HG02885 (cell line): Measurements from ENCODE around the gene APBA2.

Source experiments
- ATAC-seq: cut with Tn5 transposase; IDR thresholded peaks from one replicate; pipeline ENCODE4 v1.9.1; 2021; ENCODE audit warnings: mild to moderate bottlenecking; ENCODE audit not compliant: unreplicated experiment, poor library complexity

Gene APBA2

GRCh38 chr15:29064731-29065130, 179.0 kb downstream of the APBA2 start:
- no peak for ATAC-seq

DNA sequence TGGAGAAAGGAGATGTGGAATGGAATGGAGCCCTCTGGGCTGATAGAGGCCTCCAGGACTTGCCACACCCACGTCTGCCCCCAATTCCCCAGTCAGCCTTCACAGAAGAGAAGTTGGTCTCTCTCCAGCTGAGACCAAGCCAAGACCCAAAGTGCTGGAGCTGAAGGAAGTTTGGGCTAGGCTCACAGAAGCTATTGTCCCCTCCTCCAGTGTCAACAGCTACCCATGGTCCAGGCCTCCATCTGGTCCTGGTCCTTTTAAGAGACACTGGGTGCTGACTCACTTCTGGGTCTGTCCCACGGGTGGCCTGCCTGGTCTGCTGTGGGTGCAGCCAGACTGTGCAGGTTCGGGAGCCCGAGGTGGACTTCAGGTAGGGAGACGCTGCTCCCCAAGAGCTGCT, 179.8 kb downstream of the APBA2 start:
- ATAC-seq, result no peak

- ATAC-seq, result no peak
These were observed 180.5 kb downstream of the APBA2 start for GRCh38 chr15:29066310-29066709.

- no peak for ATAC-seq
These were observed 181.1 kb downstream of the APBA2 start for GRCh38 chr15:29066838-29067237.

GRCh38 chr15:29067949-29068348, 182.2 kb downstream of the APBA2 start:
- ATAC-seq, result no peak

GRCh38 chr15:29070471-29071231, 184.9 kb downstream of the APBA2 start:
- no peak for ATAC-seq

- no peak for ATAC-seq
These were observed 185.6 kb downstream of the APBA2 start for GRCh38 chr15:29071232-29071881.

GRCh38 chr15:29071882-29072273, 186.1 kb downstream of the APBA2 start:
- no peak for ATAC-seq

DNA sequence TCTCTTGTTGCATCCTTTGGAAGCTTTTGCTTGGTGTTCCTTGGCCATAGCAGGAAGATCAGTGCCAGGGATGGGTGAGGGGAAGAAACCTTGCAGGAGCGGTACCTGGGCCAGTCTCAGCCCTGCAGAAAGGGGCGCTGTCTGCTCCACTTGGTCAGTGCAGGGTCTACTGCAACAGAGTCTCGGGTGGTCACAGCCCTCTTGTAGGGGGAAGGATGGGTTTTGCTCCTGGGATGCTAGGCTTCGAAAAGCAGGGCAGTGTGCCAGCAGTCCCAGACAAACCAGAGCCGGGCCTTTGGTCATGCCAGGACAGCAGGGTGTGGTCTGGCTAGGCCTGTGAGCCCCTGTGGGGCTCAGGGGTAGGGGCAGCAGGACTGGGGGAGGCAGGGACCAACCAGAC, 186.7 kb downstream of the APBA2 start:
- no peak for ATAC-seq

DNA sequence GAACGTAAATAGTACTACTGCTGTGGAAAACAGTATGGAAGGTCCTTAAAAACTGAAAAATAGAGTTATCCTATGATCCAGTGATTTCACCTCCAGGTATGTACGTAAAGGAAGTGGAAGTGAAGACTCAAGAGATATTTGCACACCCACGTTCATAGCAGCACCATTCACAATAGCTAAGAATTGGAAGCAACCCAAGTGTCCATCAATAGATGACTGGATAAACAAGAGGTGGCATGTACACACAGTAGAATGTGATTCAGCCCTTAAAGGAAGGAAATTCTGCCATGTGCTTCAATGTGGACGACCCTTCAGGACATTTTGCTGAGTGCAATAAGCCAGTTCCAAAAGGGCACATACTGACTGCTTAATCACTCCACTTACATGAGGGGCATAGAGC, 188.3 kb downstream of the APBA2 start:
- no peak for ATAC-seq

DNA sequence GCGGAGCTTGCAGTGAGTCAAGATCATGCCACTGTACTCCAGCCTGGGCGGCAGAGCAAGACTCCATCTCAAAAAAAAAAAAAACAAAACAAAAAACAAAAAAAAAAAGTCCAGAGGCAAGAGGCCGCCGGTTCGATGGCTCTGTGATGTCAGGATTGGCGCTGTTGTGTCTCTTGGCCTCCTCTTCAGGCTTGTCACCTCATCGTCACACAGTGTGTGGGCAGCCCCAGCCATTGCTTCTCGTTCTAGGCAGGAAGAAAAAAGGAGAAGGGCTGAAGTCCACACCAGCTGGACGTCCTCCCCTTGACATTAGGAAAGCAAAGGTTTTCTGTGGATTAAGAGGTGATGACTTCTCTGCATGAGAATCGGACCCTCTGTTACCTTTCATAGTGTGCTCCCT, 192.8 kb downstream of the APBA2 start:
- no peak for ATAC-seq

DNA sequence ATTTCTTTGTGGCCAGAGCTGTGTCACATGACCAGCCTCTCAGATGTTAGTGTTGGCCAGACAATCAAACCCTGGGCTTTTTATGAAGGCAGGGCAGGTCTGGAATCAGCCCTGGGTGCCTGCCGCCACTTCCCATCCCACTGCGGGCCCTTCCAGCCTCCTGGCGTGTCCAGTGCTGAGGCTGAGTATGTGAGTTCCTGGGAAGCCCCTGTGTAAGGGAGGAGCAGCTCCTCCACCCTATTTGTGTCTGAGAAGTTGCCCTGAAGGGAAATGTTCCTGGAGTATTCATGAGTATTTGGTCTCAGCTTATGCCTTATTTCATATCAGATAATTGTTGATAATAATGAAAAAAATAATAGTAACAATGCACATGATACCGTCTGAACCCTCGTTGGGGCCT, 193.7 kb downstream of the APBA2 start:
- ATAC-seq, result no peak

DNA sequence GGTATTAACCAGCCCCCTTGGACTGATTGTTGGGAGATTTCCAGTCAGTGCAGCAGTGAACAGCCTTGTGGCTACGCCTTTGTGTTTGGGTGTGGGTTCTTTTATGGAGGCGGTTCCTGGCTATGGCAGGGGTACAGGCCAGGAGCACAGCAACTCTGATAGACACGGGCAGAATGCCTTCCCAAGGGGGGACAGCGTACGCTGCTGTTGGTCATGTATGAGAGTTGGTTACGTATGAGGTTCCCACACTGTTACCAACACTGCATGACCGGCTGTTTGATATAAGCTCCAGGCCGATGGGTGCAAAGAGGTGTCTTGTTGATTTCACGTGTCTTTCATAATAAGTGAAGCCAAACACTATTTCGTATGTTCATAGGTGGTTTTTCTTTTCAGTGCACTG, 196.0 kb downstream of the APBA2 start:
- no peak for ATAC-seq

- no peak for ATAC-seq
These were observed 197.4 kb downstream of the APBA2 start for GRCh38 chr15:29083161-29083560.

DNA sequence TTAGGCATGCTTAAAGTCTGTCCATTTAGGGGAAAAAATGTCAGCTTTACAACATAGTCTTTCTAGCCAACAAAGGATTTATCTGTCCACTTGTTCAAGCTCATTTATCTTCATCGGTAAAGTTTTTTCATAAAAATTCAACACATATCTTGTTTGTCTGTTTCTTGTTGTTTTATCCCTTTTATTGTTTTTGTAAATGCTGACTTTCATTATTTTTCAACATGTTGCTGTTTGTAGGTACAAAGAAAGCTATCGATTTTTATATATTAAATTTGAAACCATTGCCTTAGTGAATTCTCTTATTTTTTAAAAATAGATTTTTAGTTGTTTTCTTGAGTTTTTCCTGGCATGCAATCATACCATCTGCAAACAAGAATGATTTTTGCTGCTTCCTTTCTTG, 198.1 kb downstream of the APBA2 start:
- no peak for ATAC-seq

DNA sequence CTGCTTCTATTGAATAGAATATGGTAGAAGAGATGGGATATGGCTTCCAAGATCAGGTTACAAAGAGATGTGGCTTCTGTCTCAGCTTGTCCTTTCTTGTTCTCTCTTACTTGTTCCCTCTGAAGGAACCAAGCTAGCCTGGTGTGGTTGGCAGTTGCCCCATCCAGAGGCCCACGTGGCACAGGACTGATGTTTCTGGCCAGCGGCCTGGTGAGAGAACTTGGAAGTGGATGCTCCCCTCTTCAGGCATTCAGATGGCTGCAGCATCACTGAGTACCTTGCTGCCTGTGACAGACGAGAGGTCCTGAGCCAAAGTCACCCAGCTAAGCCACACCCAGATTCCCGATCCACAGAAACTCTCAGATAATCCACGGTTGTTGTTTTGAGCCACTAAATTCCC, 200.2 kb downstream of the APBA2 start:
- no peak for ATAC-seq

DNA sequence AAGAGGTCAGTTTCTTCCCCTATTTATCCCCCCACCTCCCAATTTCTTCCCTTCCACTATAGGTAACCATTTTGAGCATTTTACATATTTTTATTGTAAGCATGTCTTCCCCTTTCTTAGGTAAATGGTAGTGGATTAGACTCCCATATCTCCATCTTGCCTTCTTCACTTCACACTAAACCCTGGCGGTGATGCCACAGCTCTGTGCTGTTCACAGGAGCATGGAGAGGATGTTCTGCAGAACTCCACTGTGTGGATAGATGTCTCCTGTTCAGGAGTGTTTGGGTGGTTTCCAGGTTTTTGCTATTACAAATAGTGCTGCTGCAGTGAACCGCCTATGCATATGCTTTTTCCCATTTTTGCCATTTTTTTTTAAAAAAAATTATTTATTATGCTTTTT, 201.1 kb downstream of the APBA2 start:
- no peak for ATAC-seq

GRCh38 chr15:29087521-29088285, 201.9 kb downstream of the APBA2 start:
- ATAC-seq, result no peak

DNA sequence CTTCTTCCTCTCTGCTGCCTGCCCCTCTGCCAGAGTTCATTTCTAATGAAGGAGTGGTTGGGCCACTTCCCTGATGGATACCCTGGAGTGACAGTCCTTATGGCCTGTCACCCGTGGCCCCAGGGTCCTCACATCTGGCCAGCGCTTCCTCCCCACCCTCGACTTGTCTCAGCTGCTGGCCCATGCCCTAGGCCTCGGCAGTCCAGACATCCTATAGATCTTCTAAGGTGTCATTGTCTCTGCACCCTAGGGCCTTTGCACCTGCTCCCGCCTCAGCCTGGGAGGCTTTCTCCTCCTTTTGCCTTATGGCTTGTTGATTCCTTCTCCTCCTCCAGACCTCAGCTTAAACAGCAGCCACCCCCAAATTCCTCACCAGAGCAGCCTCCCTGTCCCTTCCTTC, 202.9 kb downstream of the APBA2 start:
- ATAC-seq, result no peak

DNA sequence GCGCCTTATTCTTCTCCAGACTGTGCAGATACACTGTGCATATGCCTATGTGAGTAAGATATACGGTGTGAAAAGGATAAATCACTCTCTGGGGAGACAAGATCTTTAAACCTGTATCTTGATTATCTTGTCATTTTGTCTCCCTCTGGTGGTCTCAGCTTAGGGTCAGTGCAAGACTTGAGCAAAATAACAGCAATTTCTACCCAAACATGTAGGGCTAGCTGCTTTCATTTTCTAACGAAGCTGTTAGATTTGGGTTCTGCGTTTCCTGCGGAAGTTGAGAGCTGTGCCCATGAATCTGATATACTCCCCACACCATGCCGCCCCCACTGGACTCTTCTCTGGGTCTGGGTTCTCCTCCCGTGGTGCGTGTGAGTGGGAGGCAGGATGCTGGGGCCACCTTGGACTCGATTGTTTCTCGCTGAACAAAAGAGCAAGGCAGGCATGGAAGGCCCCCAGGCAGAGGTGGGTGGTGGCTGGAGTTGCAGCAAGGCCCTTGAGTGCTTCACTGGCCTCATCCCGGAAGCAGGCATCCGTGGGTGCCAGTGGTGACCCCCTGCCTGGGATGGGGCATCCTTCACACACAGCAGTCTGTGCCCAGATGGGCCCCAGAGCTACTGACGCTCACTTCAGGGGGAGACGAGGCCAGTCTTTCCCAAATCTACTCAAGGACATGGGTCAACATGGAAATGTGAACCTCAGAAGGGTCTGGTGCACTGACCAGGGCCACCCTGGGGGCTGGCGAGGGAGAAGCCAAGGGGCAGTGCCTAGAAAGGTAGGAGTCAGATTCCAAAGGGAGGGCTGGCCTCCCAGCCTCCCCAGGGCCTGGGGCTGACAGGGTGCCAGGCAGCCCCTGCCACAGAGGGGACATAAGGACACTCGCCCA, 204.2 kb downstream of the APBA2 start:
- no peak for ATAC-seq
